H1 (cell line): Measurements from ENCODE around the gene GRM5. TPM values are rescaled to one million over a fixed set of nuclear protein-coding genes. Genes with fewer than 3 reads are reported as not detected.

ENCODE experiments used
- CTCF ChIA-PET: fragments of 300-600 bp; sonication (Branson Sonifier 250); formaldehyde crosslinking; loops from one replicate; lab custom pipeline; 2021; ENCODE audit not compliant: partially characterized antibody; lab: Charles Lee
- POLR2A ChIA-PET: fragments of 300-600 bp; sonication (Branson Sonifier 250); formaldehyde crosslinking; loops from one replicate; lab custom pipeline; 2021; ENCODE audit warnings: inconsistent platforms; ENCODE audit not compliant: partially characterized antibody; lab: Charles Lee
- DNase-seq, 2 experiments: peaks; one replicate each; pipeline versions ENCODE4 v3.0.0 to v3.0.0-alpha.2; 2010 to 2022; ENCODE audit warnings: low spot score in 2 of 2, low read depth in 1 of 2, mixed read lengths in 1 of 2
- FAIRE-seq: peaks from 2 replicates; lab custom pipeline; 2011; peaks lifted over from hg19 to GRCh38; lab: Jason Lieb, UNC
- H2AFZ ChIP-seq: 2 replicates; pipeline ENCODE4 v1.8.1; 2012; ENCODE audit warnings: low read length, inconsistent platforms
- H2AK5ac ChIP-seq: 2 replicates; pipeline ENCODE4 v1.6.1; 2013; ENCODE audit warnings: low read depth, low read length
- H2BK120ac ChIP-seq: replicated peaks from 2 replicates; pipeline ENCODE3; 2013; ENCODE audit warnings: low read depth, low read length, inconsistent platforms
- H2BK12ac ChIP-seq: 2 replicates; pipeline ENCODE4 v1.6.1; 2013; ENCODE audit warnings: low read depth, low read length
- H2BK15ac ChIP-seq: 2 replicates; pipeline ENCODE4 v1.6.1; 2013; ENCODE audit warnings: low read length
- H2BK20ac ChIP-seq: 2 replicates; pipeline ENCODE4 v1.6.1; 2013; ENCODE audit warnings: low read length
- H2BK5ac ChIP-seq: 2 replicates; pipeline ENCODE4 v1.6.1; 2013; ENCODE audit warnings: low read depth, low read length
- H3K14ac ChIP-seq: 2 replicates; pipeline ENCODE4 v1.6.1; 2013; ENCODE audit warnings: inconsistent platforms; ENCODE audit not compliant: insufficient read length
- H3K18ac ChIP-seq: 2 replicates; pipeline ENCODE4 v1.6.1; 2013; ENCODE audit warnings: low read length; ENCODE audit errors: extremely low read depth
- H3K23ac ChIP-seq: 2 replicates; pipeline ENCODE4 v1.6.1; 2013; ENCODE audit warnings: inconsistent platforms; ENCODE audit not compliant: insufficient read length
- H3K23me2 ChIP-seq: 2 replicates; pipeline ENCODE4 v1.6.1; 2013; ENCODE audit warnings: low read depth, low read length
- H3K27ac ChIP-seq: 2 replicates; pipeline ENCODE4 v1.6.1; 2011; ENCODE audit warnings: low read depth, low read length, inconsistent platforms
- H3K27me3 ChIP-seq, 4 experiments: replicated peaks in 1 of 4; 1 replicate in 1 of 4; 2 replicates in 3 of 4; pipeline versions ENCODE4 v1.6.1 to v1.8.1; 2011 to 2013; ENCODE audit warnings: low read length in 3 of 4, mild to moderate bottlenecking in 3 of 4, inconsistent platforms in 2 of 4, mixed read lengths in 2 of 4, moderate library complexity in 1 of 4; ENCODE audit not compliant: control insufficient read depth in 3 of 4, insufficient read depth in 3 of 4; ENCODE audit errors: extremely low read depth in 1 of 4
- H3K36me3 ChIP-seq, 4 experiments: 2 replicates each; pipeline versions ENCODE4 v1.6.1 to v1.8.1; 2011 to 2013; ENCODE audit warnings: mild to moderate bottlenecking in 4 of 4, low read length in 3 of 4, moderate library complexity in 2 of 4, control low read depth in 1 of 4, inconsistent platforms in 1 of 4; ENCODE audit not compliant: insufficient read depth in 4 of 4, control insufficient read depth in 2 of 4
- H3K4ac ChIP-seq: replicated peaks from 2 replicates; pipeline ENCODE3; 2013; ENCODE audit warnings: low read length, low read depth, mixed read lengths, inconsistent platforms; ENCODE audit not compliant: insufficient read length
- H3K4me1 ChIP-seq, 4 experiments: replicated peaks in 1 of 4; 1 replicate in 1 of 4; 2 replicates in 3 of 4; pipeline versions ENCODE4 v1.6.1 to v1.8.1; 2011 to 2013; ENCODE audit warnings: low read length in 3 of 4, inconsistent platforms in 2 of 4, mixed read lengths in 1 of 4; ENCODE audit not compliant: insufficient read depth in 4 of 4, control insufficient read depth in 3 of 4
- H3K4me2 ChIP-seq, 2 experiments: 2 replicates each; pipeline versions ENCODE4 v1.6.1 to v1.8.1; 2011 to 2013; ENCODE audit warnings: low read depth in 2 of 2, low read length in 2 of 2, control low read depth in 1 of 2, inconsistent platforms in 1 of 2, mild to moderate bottlenecking in 1 of 2; ENCODE audit not compliant: insufficient read depth in 1 of 2
- H3K4me3 ChIP-seq, 4 experiments: fragments of 200-600, 300-600 bp in 1 of 4; sonication (generic), shearing (Covaris generic), sonication (Bioruptor Twin) in 1 of 4; 2 replicates each; pipeline versions ENCODE4 v1.5.1 to v1.8.1; 2011 to 2016; ENCODE audit warnings: low read length in 4 of 4, low read depth in 3 of 4, control low read depth in 2 of 4, inconsistent platforms in 2 of 4, mild to moderate bottlenecking in 2 of 4, mixed read lengths in 1 of 4, moderate library complexity in 1 of 4; ENCODE audit not compliant: insufficient read depth in 2 of 4; ENCODE audit errors: extremely low read depth in 1 of 4
- H3K56ac ChIP-seq: replicated peaks from 2 replicates; pipeline ENCODE3; 2013; ENCODE audit warnings: low read depth, mild to moderate bottlenecking, mixed read lengths, low read length, inconsistent platforms; ENCODE audit not compliant: insufficient read length
- H3K79me1 ChIP-seq: 2 replicates; pipeline ENCODE4 v1.6.1; 2013; ENCODE audit warnings: low read depth, low read length, control low read depth
- H3K79me2 ChIP-seq, 2 experiments: 2 replicates each; pipeline versions ENCODE4 v1.6.1 to v1.8.1; 2012 to 2013; ENCODE audit warnings: low read length in 2 of 2, mild to moderate bottlenecking in 2 of 2, inconsistent platforms in 1 of 2; ENCODE audit not compliant: insufficient read depth in 2 of 2, control insufficient read depth in 1 of 2
- H3K9ac ChIP-seq, 4 experiments: replicated peaks in 1 of 4; 1 replicate in 1 of 4; 2 replicates in 3 of 4; pipeline versions ENCODE4 v1.6.1 to v1.8.1; 2011 to 2013; ENCODE audit warnings: low read depth in 3 of 4, low read length in 3 of 4, control low read depth in 2 of 4, mild to moderate bottlenecking in 2 of 4, moderate library complexity in 2 of 4, inconsistent platforms in 1 of 4; ENCODE audit errors: extremely low read depth in 1 of 4
- H3K9me3 ChIP-seq, 2 experiments: 2 replicates each; pipeline versions ENCODE4 v1.6.1 to v1.8.1; 2012 to 2013; ENCODE audit warnings: mild to moderate bottlenecking in 2 of 2, moderate library complexity in 2 of 2, control low read depth in 1 of 2, inconsistent platforms in 1 of 2, low read depth in 1 of 2, low read length in 1 of 2, mixed read lengths in 1 of 2; ENCODE audit not compliant: insufficient read depth in 2 of 2
- H4K20me1 ChIP-seq, 2 experiments: replicated peaks in 1 of 2; 2 replicates each; pipeline versions ENCODE3 to v1.8.1; 2011 to 2013; ENCODE audit warnings: inconsistent platforms in 2 of 2, low read length in 2 of 2, mild to moderate bottlenecking in 1 of 2; ENCODE audit not compliant: insufficient read depth in 2 of 2, control insufficient read depth in 1 of 2
- H4K5ac ChIP-seq: 2 replicates; pipeline ENCODE4 v1.6.1; 2013; ENCODE audit warnings: low read length, low read depth, mixed read lengths, inconsistent platforms; ENCODE audit not compliant: insufficient read length
- H4K8ac ChIP-seq: 2 replicates; pipeline ENCODE4 v1.8.0; 2013; ENCODE audit warnings: mild to moderate bottlenecking, moderate library complexity, low read length, inconsistent platforms; ENCODE audit not compliant: insufficient read depth; ENCODE audit errors: extremely low read depth
- H4K91ac ChIP-seq: replicated peaks from 2 replicates; pipeline ENCODE3; 2013; ENCODE audit warnings: low read length, mixed read lengths, inconsistent platforms; ENCODE audit not compliant: insufficient read length
- ATF3 ChIP-seq: IDR thresholded peaks from 2 replicates; pipeline ENCODE4 v1.6.1; 2011; ENCODE audit warnings: low read depth, mild to moderate bottlenecking, low read length; ENCODE audit not compliant: insufficient read depth
- CEBPB ChIP-seq: IDR thresholded peaks from 2 replicates; pipeline ENCODE4 v1.6.1; 2012; ENCODE audit warnings: low read depth, low read length
- CTBP2 ChIP-seq: IDR thresholded peaks from 2 replicates; pipeline ENCODE4 v1.7.0; 2011; ENCODE audit warnings: borderline replicate concordance, mild to moderate bottlenecking, moderate library complexity, mixed read lengths, low read length; ENCODE audit not compliant: insufficient read depth, insufficient read length
- E2F6 ChIP-seq: IDR thresholded peaks from 2 replicates; pipeline ENCODE4 v1.6.1; 2012; ENCODE audit warnings: inconsistent platforms
- GABPA ChIP-seq: IDR thresholded peaks from 2 replicates; pipeline ENCODE4 v1.6.1; 2011; ENCODE audit warnings: mild to moderate bottlenecking, low read length, moderate library complexity, borderline replicate concordance; ENCODE audit not compliant: insufficient read depth
- KDM4A ChIP-seq: IDR thresholded peaks from one replicate; pipeline ENCODE4 v1.7.1; 2012; ENCODE audit warnings: low read depth, mild to moderate bottlenecking, moderate library complexity, low read length, inconsistent platforms; ENCODE audit not compliant: severe bottlenecking
- KDM5A ChIP-seq: fragments of 200-600 bp; IDR thresholded peaks from 2 replicates; pipeline ENCODE4 v1.7.1; 2012; ENCODE audit warnings: mild to moderate bottlenecking, low read length, inconsistent platforms, mixed read lengths
- PHF8 ChIP-seq: fragments of 200-600 bp; sonication (generic); conservative IDR thresholded peaks from 2 replicates; pipeline ENCODE4 v1.7.1; 2012; ENCODE audit warnings: low read depth, mild to moderate bottlenecking, inconsistent platforms, low read length, moderate library complexity
- RXRA ChIP-seq: IDR thresholded peaks from 2 replicates; pipeline ENCODE4 v1.6.1; 2011; ENCODE audit warnings: low read depth, mild to moderate bottlenecking, low read length, moderate library complexity; ENCODE audit not compliant: insufficient read depth
- SRF ChIP-seq: IDR thresholded peaks from 2 replicates; pipeline ENCODE4 v1.6.1; 2011; ENCODE audit warnings: mild to moderate bottlenecking, low read depth, low read length, moderate library complexity
- TAF1 ChIP-seq: IDR thresholded peaks from 2 replicates; pipeline ENCODE4 v1.6.1; 2011; ENCODE audit warnings: mild to moderate bottlenecking, low read depth, low read length
- ZNF274 ChIP-seq: IDR thresholded peaks from 2 replicates; pipeline ENCODE4 v1.7.0; 2012; ENCODE audit warnings: low read length, borderline replicate concordance; ENCODE audit errors: extremely low read depth
- WGBS, 2 experiments: shearing (Covaris generic) in 1 of 2; methylation state at CpG; one replicate each; pipeline versions ENCODE4 v1.1.6 to v1.1.7; 2013 to 2015; ENCODE audit warnings: low lambda C conversion rate in 2 of 2, mixed read lengths in 2 of 2, inconsistent platforms in 1 of 2, low coverage in 1 of 2, missing lambda C conversion rate in 1 of 2; ENCODE audit not compliant: insufficient replicate concordance in 2 of 2, insufficient coverage in 1 of 2, insufficient read length in 1 of 2; ENCODE audit errors: extremely low coverage in 1 of 2, missing lambda C conversion rate in 1 of 2; 5-methylcytosine and 5-hydroxymethylcytosine counted together
- polyA plus RNA-seq, 7 experiments: library from polyadenylated mRNA; depleted of rRNA in 3 of 7; stranded (reverse) in 5 of 7; unstranded in 2 of 7; fragments of >200 nt in 5 of 7; fragments of 200-250 nt in 2 of 7; gene quantifications; 1 replicate in 5 of 7; 2 replicates in 1 of 7; 4 replicates in 1 of 7; pipeline versions ENCODE4 v1.2.1 to v1.2.3, GENCODE V29; 2011 to 2013; ENCODE audit warnings: missing spikeins in 2 of 7, mixed read lengths in 2 of 7
- total RNA-seq: library from RNA; stranded (reverse); fragmentation: NEBNext Ultra II Directional; extraction: Animal tissue kit (Norgen Biotek cat#: 25700); gene quantifications from 2 replicates; pipeline ENCODE4 v1.2.1, GENCODE V29; 2021

GRM5 gene
- total and polyA plus RNA-seq, 2 of the 8 experiments (the other 6 are each of a cell fraction or from before 2014, with no cell fraction given): 0.15 to 0.43 TPM

GRCh38 chr11:88810420-88811097 is 255.2 kb downstream of the GRM5 start:
- Histone ChIP-seq H2BK5ac (no peak overlapping the region), H2BK120ac (no peak overlapping the region), H2BK15ac (no peak overlapping the region), H4K91ac (no peak overlapping the region), H3K9ac (no peak overlapping the region), H3K23me2 (no peaks in the 10 kb centered on the region), H2BK12ac (no peak overlapping the region), H3K27me3 (no peaks in the 10 kb centered on the region), H2BK20ac (no peak overlapping the region), H4K8ac (no peak overlapping the region), H4K5ac (no peak overlapping the region), H2AK5ac (no peak overlapping the region), H2AFZ (no peak overlapping the region), H3K4me3 (no peak overlapping the region), H3K14ac (no peak overlapping the region), H3K56ac (no peak overlapping the region), H3K27ac (no peak overlapping the region), H3K79me2 (no peaks in the 10 kb centered on the region), H3K23ac (no peak overlapping the region), H3K18ac (no peak overlapping the region), H3K4me2 (no peak overlapping the region), H4K20me1 (no peaks in the 10 kb centered on the region), H3K79me1 (no peaks in the 10 kb centered on the region), H3K9me3 (no peaks in the 10 kb centered on the region), H3K4me1 (peaks cover 0 to 4% (median 0%) of the 10 kb centered on the region in 4 experiments; a peak in 1 of 7 replicates), H3K4ac (no peak overlapping the region), H3K36me3 (no peaks in the 10 kb centered on the region)
- TF ChIP-seq KDM5A (no peak), CEBPB (no peak), PHF8 (no peak), CTBP2 (no peak), ZNF274 (no peak), TAF1 (no peak), KDM4A (no peak), SRF (no peak), ATF3 (no peak), GABPA (no peak), RXRA (no peak), E2F6 (no peak)
- ChIA-PET POLR2A (no interaction called here), CTCF (no interaction called here)
- DNase-seq: no peak
- WGBS, 2 experiments: 66% methylated on average over 3 of the region's 3 CpGs; no CpG with 5 or more reads in 1 of the 2 experiments
- FAIRE-seq: no peak
